GM18520 (cell line): Measurements from ENCODE around the gene TPBGL.

Experiments used
- ATAC-seq: cut with Tn5 transposase; IDR thresholded peaks from one replicate; pipeline ENCODE4 v1.9.1; 2021; ENCODE audit not compliant: unreplicated experiment

TPBGL gene

GRCh38 chr11:75240311-75241035, at the start of gene TPBGL:
TPBGL (plus strand) TSS chr11:75240774; CDS start chr11:75241050, 276 bp downstream.
- ATAC-seq, result no peak

DNA sequence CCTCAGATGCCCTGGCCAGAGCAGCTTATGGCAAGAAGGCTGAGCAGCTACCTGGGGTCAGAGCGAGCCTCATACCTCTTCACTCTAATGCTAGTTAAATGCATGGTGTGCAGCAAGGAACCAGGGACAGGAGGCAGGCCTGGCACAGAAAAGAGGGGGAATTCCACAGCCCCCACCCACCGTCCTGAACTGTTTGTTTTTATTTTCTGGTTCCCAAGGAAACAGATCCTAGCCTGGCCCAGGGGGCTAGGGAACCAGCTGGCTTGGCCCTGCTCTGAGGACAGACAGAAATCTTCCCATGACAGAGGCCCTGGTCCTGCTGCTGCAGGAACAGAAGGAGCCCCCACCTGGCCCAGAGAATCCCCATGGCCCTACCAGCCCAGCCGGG, 49.2 kb upstream of the TPBGL start:
- ATAC-seq, result no peak

DNA sequence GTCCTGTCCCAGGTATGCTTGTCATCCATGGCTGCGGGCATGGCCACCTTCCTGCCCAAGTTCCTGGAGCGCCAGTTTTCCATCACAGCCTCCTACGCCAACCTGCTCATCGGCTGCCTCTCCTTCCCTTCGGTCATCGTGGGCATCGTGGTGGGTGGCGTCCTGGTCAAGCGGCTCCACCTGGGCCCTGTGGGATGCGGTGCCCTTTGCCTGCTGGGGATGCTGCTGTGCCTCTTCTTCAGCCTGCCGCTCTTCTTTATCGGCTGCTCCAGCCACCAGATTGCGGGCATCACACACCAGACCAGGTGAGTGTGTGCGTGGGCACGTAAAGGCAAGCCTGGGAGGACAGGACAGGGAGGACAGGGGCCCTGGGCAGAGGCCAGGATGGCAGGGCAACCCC, 47.3 kb upstream of the TPBGL start:
- ATAC-seq, result no peak

DNA sequence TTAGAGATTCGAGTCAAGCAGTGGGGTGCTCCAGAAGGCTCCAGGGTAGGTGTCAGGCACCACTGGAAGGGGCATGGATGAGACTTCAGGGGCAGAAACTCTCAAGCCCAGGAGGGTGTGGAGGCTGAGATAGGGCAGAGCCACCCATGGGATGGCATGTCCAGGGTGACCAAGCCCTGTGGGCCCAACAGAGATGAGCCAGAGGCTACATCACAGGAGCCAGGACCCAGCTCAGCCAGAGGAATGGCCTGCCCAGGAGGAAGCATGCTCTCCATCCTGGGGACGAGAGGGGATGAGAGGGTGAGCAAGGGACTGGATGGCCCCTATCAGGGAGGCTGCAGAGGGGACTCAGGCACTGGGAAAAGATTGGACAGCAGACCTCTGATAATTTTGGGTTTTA, 46.9 kb upstream of the TPBGL start:
- no peak for ATAC-seq

- ATAC-seq, result no peak
These were observed 46.4 kb upstream of the TPBGL start for GRCh38 chr11:75194147-75194546.

- ATAC-seq, result no peak
These were observed 45.2 kb upstream of the TPBGL start for GRCh38 chr11:75195167-75195962.

- ATAC-seq, result no peak
These were observed 44.1 kb upstream of the TPBGL start for GRCh38 chr11:75196426-75196825.

- ATAC-seq, result no peak
These were observed 42.9 kb upstream of the TPBGL start for GRCh38 chr11:75197512-75198277.

- no peak for ATAC-seq
These were observed 42.1 kb upstream of the TPBGL start for GRCh38 chr11:75198278-75198973.

GRCh38 chr11:75199412-75199955, 41.1 kb upstream of the TPBGL start:
- ATAC-seq, result no peak

DNA sequence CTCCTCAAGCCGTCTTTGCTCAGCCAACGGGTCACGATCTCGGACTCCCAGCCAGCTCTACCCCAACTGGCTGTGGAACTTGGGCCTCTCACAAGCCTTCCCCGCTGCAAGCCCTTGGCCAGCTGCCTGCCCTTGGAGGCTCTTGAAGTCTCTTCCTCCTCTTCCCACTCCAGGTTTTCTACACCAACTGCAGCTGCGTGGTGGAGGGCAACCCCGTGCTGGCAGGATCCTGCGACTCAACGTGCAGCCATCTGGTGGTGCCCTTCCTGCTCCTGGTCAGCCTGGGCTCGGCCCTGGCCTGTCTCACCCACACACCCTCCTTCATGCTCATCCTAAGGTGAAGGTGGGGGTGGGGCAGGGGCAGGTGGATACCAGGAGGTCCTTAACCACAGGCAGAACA, 40.5 kb upstream of the TPBGL start:
- ATAC-seq, result no peak

DNA sequence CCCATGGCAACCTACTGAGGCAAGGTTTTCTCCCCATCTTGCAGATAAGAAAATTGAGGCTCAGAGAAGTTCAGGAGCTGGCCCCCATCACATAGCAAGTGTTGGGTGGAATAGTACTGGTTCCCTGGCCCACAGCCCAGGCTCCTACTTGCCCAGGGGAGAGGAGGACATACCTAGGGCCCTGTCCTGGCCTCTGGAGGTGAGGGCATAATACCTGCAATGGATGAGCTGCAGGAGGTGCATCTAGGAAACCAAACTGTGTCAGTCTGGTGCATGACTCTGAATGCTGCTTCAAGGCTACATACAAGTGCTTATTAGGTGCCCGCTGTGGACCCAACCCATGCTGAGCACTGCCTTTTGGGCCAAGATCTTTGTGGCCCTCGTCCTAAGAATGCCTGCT, 40.0 kb upstream of the TPBGL start:
- no peak for ATAC-seq

DNA sequence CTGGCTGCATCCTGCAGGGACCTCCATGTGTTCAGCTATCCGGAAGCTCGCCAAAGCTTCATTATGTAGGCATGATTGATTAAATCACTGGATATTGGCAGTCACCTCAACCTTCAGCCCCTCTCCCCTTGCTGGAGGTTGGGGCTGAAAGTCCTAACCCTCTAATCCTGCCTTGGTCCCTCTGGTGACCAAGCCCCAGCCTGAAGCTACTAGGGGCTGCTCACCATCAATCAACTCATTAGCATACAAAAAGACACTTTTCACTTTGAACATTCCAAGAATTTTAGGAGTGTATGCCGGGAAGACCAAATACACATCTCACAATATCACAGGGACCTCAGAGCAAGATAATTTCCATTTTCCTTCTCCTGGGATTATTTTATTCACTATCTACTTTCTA, 38.8 kb upstream of the TPBGL start:
- ATAC-seq, result no peak

- ATAC-seq, result no peak
These were observed 38.4 kb upstream of the TPBGL start for GRCh38 chr11:75202195-75202594.

GRCh38 chr11:75203138-75203537, 37.4 kb upstream of the TPBGL start:
- no peak for ATAC-seq

DNA sequence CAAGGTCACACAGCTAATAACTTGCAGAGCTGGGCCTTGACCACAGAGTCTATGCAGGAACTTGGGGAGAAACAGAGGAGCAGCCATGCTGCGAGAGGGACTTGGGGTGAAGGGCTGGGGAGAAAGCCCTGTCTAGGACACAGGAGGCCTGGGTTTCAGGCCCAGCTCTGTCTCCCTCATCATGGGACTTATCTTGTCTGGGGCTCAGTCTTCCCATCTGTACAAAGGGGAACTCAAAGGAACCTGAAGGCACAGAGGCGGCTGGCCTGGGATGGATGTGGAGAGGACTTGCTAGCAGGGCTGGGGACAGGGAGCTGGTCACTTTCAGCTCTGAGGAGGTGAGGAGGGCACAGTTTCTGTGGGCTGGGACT, 36.9 kb upstream of the TPBGL start:
- ATAC-seq, result no peak

- no peak for ATAC-seq
These were observed 36.4 kb upstream of the TPBGL start for GRCh38 chr11:75204012-75204674.

DNA sequence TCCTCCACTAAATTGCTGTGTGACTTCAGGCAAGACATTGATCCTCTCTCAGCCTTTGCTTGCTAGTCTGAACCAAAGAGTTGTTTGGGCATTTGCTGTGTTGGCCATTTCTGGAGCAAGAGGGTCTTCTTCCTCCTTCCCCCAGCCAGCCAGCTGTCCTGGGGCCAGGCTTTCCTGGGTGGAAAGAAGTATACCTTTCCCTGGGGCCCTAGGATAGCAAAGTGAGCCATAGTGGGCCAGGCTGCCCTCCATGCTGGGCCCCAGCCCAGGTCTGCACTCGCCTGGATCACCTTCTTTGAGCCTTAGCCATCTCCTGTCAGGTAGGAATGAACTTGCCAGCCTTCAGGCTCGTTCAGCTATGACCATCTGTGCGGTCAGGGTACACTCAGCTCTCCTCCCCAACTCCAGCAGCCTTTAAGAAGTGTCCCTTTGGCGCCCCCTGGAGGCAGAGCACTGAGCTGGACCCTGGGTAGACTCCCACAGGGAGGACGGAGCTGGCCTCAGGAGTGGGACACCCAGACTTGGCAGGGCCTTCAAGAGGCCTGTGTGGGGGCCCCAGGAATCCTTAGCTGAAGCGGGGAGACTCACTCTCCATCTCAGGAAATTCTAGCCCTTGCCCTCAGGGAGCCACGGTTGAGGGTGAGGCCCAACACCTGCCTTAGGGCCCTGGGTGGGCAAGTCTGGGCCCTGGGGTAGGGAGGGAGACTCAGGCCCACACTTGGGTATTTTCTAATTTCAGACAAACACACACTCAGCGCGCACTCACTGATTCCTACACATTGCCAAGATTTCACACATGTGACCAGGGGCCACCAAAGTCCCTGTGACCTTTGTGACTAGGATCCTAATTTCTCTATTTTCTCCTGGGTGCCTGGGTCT, 35.6 kb upstream of the TPBGL start:
- ATAC-seq, result no peak

GRCh38 chr11:75205564-75206020, 35.0 kb upstream of the TPBGL start:
- ATAC-seq, result no peak
